Panc1 (cell line): ENCODE data around the gene MYH7. TPM values are rescaled to one million over a fixed set of nuclear protein-coding genes. Genes with fewer than 3 reads are reported as not detected.

Source experiments
- ATAC-seq: fragments of 200-7000 bp; cut with Tn5 transposase; 2 replicates; pipeline ENCODE4 v1.9.1; 2020; ENCODE audit warnings: mild to moderate bottlenecking, moderate library complexity
- BruUV-seq: library from RNA; stranded (reverse); fragments of 400-500 nt; replicated peaks from 2 replicates; lab custom pipeline; 2021; lab: Mats Ljungman, UMichigan
- CTCF ChIA-PET: fragments of 300-600 bp; sonication (Branson Sonifier 250); formaldehyde crosslinking; loops from one replicate; lab custom pipeline; 2022; ENCODE audit warnings: antibody characterized with exemption; lab: Charles Lee
- POLR2A ChIA-PET: fragments of 300-600 bp; sonication (Branson Sonifier 250); formaldehyde crosslinking; loops from one replicate; lab custom pipeline; 2022; ENCODE audit warnings: antibody characterized with exemption; lab: Charles Lee
- DNase-seq: peaks from one replicate; pipeline ENCODE4 v3.0.0-alpha.2; 2010; ENCODE audit warnings: low read depth, low spot score
- H3K27ac ChIP-seq: 2 replicates; pipeline ENCODE4 v1.5.1; 2011; ENCODE audit warnings: mild to moderate bottlenecking, low read length, inconsistent platforms
- H3K27me3 ChIP-seq: fragments of 200-500 bp; sonication (Bioruptor generic); 2 replicates; pipeline ENCODE4 v1.6.0; 2014; ENCODE audit warnings: low read length, inconsistent platforms; ENCODE audit not compliant: control insufficient read depth, insufficient read depth
- H3K36me3 ChIP-seq: fragments of 200-500 bp; sonication (Bioruptor generic); 2 replicates; pipeline ENCODE4 v1.5.1; 2014; ENCODE audit warnings: inconsistent platforms, mild to moderate bottlenecking, low read length, moderate library complexity; ENCODE audit not compliant: control insufficient read depth, insufficient read depth
- H3K4me1 ChIP-seq: 2 replicates; pipeline ENCODE4 v1.5.1; 2011; ENCODE audit warnings: inconsistent platforms, mild to moderate bottlenecking, low read length, moderate library complexity; ENCODE audit not compliant: control insufficient read depth, insufficient read depth
- H3K4me3 ChIP-seq, 2 experiments: 2 replicates each; pipeline ENCODE4 v1.5.1; 2011 to 2012; ENCODE audit warnings: low read depth in 2 of 2, low read length in 2 of 2, mild to moderate bottlenecking in 2 of 2, inconsistent platforms in 1 of 2, moderate library complexity in 1 of 2
- H3K9me3 ChIP-seq: fragments of 200-500 bp; sonication (Bioruptor generic); 2 replicates; pipeline ENCODE4 v1.5.1; 2014; ENCODE audit warnings: low read depth, mild to moderate bottlenecking, inconsistent platforms, low read length, moderate library complexity; ENCODE audit not compliant: control insufficient read depth, insufficient read depth
- CTCF ChIP-seq: fragments of 450-650 bp; IDR thresholded peaks from 2 replicates; pipeline ENCODE4 v1.5.1; 2017; ENCODE audit warnings: mild to moderate bottlenecking
- POLR2AphosphoS5 ChIP-seq: IDR thresholded peaks from 2 replicates; pipeline ENCODE4 v1.6.1; 2012; ENCODE audit warnings: mild to moderate bottlenecking, low read depth, low read length, moderate library complexity
- REST ChIP-seq, 2 experiments: IDR thresholded peaks; 2 replicates each; pipeline ENCODE4 v1.6.1; 2011 to 2012; ENCODE audit warnings: low read depth in 2 of 2, control low read depth in 1 of 2, low read length in 1 of 2, mild to moderate bottlenecking in 1 of 2, moderate library complexity in 1 of 2; ENCODE audit not compliant: insufficient read depth in 1 of 2
- SIN3A ChIP-seq: IDR thresholded peaks from 2 replicates; pipeline ENCODE4 v1.6.1; 2012; ENCODE audit warnings: low read depth, mild to moderate bottlenecking, low read length, moderate library complexity, borderline replicate concordance; ENCODE audit not compliant: insufficient read depth
- TCF7L2 ChIP-seq: IDR thresholded peaks from 2 replicates; pipeline ENCODE4 v1.6.1; 2011; ENCODE audit warnings: mild to moderate bottlenecking, low read depth, low read length, inconsistent platforms
- in situ Hi-C: cut with HindIII; loops from 2 replicates; pipeline ENCODE4 v1.10.0; 2016; ENCODE audit warnings: low sequenced_read_pairs, low pct_unique_long_range_greater_than_20kb
- intact Hi-C: fragments of 100-400 bp; cut with micrococcal nuclease; formaldehyde crosslinking; loops from one replicate; pipeline ENCODE4 v1.10.0; 2022; ENCODE audit not compliant: unreplicated experiment
- total RNA-seq: library from RNA; stranded (reverse); gene quantifications from one replicate; pipeline ENCODE4 v1.2.1, GENCODE V29; 2021; ENCODE audit not compliant: unreplicated experiment

MYH7 gene
- total RNA-seq, 1 experiment from 2014 or later = not detected

GRCh38 chr14:23460960-23461359 is 25.5 kb upstream of the MYH7 start:
- DNase-seq (no peak), ATAC-seq (no peak)
- ChIA-PET CTCF (no interaction called here), POLR2A (no interaction called here)
- no peaks in the 10 kb centered on the region for H3K4me1 ChIP-seq
- intact Hi-C loops = no loop called here
- in situ Hi-C loops = no loop called here
- TF ChIP-seq CTCF (no peak), SIN3A (no peak), TCF7L2 (no peak)
- no peaks in the 10 kb centered on the region for H3K36me3 ChIP-seq
- H3K27me3 ChIP-seq = peaks cover 2% of the 10 kb centered on the region; the same call in 1 of the 2 replicates
- no peaks in the 10 kb centered on the region for H3K9me3 ChIP-seq
- H3K27ac ChIP-seq = no peak overlapping the region
- BruUV-seq = no TSS peak
- no peak overlapping the region for H3K4me3 ChIP-seq

- no peaks in the 10 kb centered on the region for H3K4me1 ChIP-seq
- H3K36me3 ChIP-seq = no peaks in the 10 kb centered on the region
- H3K27me3 ChIP-seq = peaks cover 2% of the 10 kb centered on the region; the same call in 1 of the 2 replicates
- intact Hi-C loops = no loop called here
- H3K27ac ChIP-seq = no peak overlapping the region
- CTCF ChIA-PET = no interaction called here
- H3K9me3 ChIP-seq = no peaks in the 10 kb centered on the region
- DNase-seq (no peak), ATAC-seq (no peak)
- BruUV-seq = no TSS peak
- POLR2A ChIA-PET = no interaction called here
- TF ChIP-seq REST (IDR thresholded peaks at IDR 0.05; ENCODE audit: insufficient read depth in 1 of 2, low read depth in 2 of 2, low read length in 1 of 2) (no peak), CTCF (no peak), TCF7L2 (no peak), POLR2AphosphoS5 (no peak), SIN3A (no peak)
- in situ Hi-C loops = no loop called here
- H3K4me3 ChIP-seq = no peak overlapping the region
Measured at GRCh38 chr14:23457587-23458445, 22.4 kb upstream of the MYH7 start.
